PC-9 (cell line): ENCODE measurements around the gene OR2S2.

Experiments
- EZH2 ChIP-seq: fragments of 200-600 bp; sonication (generic); IDR thresholded peaks from 2 replicates; pipeline ENCODE4 v1.8.0; 2017; ENCODE audit warnings: antibody characterized with exemption, low read depth
- TF ChIP-seq, protein P1 (sequence below): fragments of 200-600 bp; sonication (generic); conservative IDR thresholded peaks from 2 replicates; pipeline ENCODE4 v1.6.1; 2017; ENCODE audit warnings: mixed run types, antibody characterized with exemption, mild to moderate bottlenecking, moderate library complexity

DNA sequence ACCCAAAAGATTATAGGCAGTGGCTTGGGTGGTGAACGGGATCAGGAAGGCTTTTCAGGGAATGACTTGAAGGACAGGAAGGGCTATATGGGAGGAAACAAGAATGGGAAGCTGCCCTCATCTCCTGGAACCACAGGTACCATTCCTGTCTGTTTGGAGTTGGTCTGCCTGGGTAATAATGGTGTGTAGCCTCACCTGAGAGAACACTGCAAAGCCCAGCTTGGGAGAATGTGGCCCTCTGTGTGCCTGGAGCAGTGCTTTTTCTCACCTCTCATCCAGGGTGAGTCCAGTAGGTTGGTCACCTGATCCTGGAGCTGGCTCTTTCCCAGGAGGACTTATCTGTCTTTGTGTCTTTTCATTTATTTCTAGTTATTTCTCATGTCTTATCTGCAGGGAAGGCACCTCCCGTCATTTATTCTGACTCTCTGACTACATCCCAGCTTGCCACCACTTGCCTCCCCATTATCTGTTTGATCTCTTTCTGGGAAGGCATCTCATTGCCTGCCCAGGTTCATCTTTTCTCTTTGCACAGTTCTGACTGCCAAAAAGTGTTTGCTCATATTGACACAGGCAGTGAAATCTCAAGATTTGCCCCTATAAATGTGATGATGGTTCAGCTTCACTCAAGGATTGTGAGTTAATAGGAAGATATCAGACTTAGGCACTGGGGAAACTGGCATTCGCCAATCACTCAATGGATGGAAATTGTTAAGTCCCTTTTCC is 22.5 kb upstream of the OR2S2 start:
- TF ChIP-seq, protein P1, sequence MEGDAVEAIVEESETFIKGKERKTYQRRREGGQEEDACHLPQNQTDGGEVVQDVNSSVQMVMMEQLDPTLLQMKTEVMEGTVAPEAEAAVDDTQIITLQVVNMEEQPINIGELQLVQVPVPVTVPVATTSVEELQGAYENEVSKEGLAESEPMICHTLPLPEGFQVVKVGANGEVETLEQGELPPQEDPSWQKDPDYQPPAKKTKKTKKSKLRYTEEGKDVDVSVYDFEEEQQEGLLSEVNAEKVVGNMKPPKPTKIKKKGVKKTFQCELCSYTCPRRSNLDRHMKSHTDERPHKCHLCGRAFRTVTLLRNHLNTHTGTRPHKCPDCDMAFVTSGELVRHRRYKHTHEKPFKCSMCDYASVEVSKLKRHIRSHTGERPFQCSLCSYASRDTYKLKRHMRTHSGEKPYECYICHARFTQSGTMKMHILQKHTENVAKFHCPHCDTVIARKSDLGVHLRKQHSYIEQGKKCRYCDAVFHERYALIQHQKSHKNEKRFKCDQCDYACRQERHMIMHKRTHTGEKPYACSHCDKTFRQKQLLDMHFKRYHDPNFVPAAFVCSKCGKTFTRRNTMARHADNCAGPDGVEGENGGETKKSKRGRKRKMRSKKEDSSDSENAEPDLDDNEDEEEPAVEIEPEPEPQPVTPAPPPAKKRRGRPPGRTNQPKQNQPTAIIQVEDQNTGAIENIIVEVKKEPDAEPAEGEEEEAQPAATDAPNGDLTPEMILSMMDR = no peak
- no peak for TF ChIP-seq EZH2
